Trophoblast cell (in vitro differentiated cells and primary cell): ENCODE data around the gene OR51F2.

Source experiments
- DNase-seq, 2 donors: peaks; one replicate each; pipeline ENCODE4 v3.0.0-alpha.2; 2016
- H2AFZ ChIP-seq: 2 replicates; pipeline ENCODE4 v1.6.1; 2013; ENCODE audit warnings: low read length, moderate library complexity, mild to moderate bottlenecking; ENCODE audit not compliant: insufficient read depth, poor library complexity
- H2AK5ac ChIP-seq: 2 replicates; pipeline ENCODE4 v1.6.1; 2013; ENCODE audit warnings: mild to moderate bottlenecking, low read length
- H2BK120ac ChIP-seq: 2 replicates; pipeline ENCODE4 v1.6.1; 2013; ENCODE audit warnings: low read length, mild to moderate bottlenecking, moderate library complexity; ENCODE audit not compliant: insufficient read depth, poor library complexity
- H2BK12ac ChIP-seq: 2 replicates; pipeline ENCODE4 v1.6.1; 2013; ENCODE audit warnings: mild to moderate bottlenecking, low read length, moderate library complexity
- H2BK5ac ChIP-seq: 2 replicates; pipeline ENCODE4 v1.6.1; 2013; ENCODE audit warnings: low read length, low read depth, moderate library complexity, mild to moderate bottlenecking; ENCODE audit not compliant: poor library complexity
- H3K14ac ChIP-seq: 2 replicates; pipeline ENCODE4 v1.6.1; 2013; ENCODE audit warnings: mild to moderate bottlenecking, low read length
- H3K18ac ChIP-seq: 2 replicates; pipeline ENCODE4 v1.6.1; 2013; ENCODE audit warnings: mild to moderate bottlenecking, low read length
- H3K23ac ChIP-seq: 2 replicates; pipeline ENCODE4 v1.6.1; 2013; ENCODE audit warnings: low read length
- H3K27ac ChIP-seq: 2 replicates; pipeline ENCODE4 v1.5.1; 2013; ENCODE audit warnings: low read depth, mild to moderate bottlenecking, inconsistent platforms, low read length, moderate library complexity
- H3K27me3 ChIP-seq: 2 replicates; pipeline ENCODE4 v1.6.1; 2013; ENCODE audit warnings: inconsistent platforms, mild to moderate bottlenecking, low read length, moderate library complexity; ENCODE audit not compliant: insufficient read depth
- H3K36me3 ChIP-seq, 2 experiments: 1 replicate in 1 of 2; 2 replicates in 1 of 2; pipeline ENCODE4 v1.6.1; 2013; ENCODE audit warnings: low read length in 2 of 2, mild to moderate bottlenecking in 2 of 2, moderate library complexity in 1 of 2; ENCODE audit not compliant: insufficient read depth in 2 of 2, control insufficient read depth in 1 of 2
- H3K4ac ChIP-seq: 2 replicates; pipeline ENCODE4 v1.6.1; 2013; ENCODE audit warnings: low read depth, mild to moderate bottlenecking, low read length, moderate library complexity
- H3K4me1 ChIP-seq, 2 experiments: 1 replicate in 1 of 2; 2 replicates in 1 of 2; pipeline ENCODE4 v1.6.1; 2013; ENCODE audit warnings: low read length in 2 of 2, mild to moderate bottlenecking in 2 of 2, moderate library complexity in 1 of 2; ENCODE audit not compliant: insufficient read depth in 2 of 2, control insufficient read depth in 1 of 2
- H3K4me2 ChIP-seq: 2 replicates; pipeline ENCODE4 v1.6.1; 2013; ENCODE audit warnings: inconsistent platforms, mild to moderate bottlenecking, low read length, moderate library complexity
- H3K4me3 ChIP-seq: 2 replicates; pipeline ENCODE4 v1.5.1; 2013; ENCODE audit warnings: mild to moderate bottlenecking, low read depth, low read length, inconsistent platforms
- H3K79me1 ChIP-seq: one replicate; pipeline ENCODE4 v1.6.1; 2013; ENCODE audit warnings: low read length
- H3K79me2 ChIP-seq: 2 replicates; pipeline ENCODE4 v1.6.1; 2013; ENCODE audit warnings: low read length, mild to moderate bottlenecking; ENCODE audit not compliant: control insufficient read depth, insufficient read depth, poor library complexity
- H3K9ac ChIP-seq: 2 replicates; pipeline ENCODE4 v1.6.1; 2013; ENCODE audit warnings: mild to moderate bottlenecking, low read length
- H3K9me3 ChIP-seq: 2 replicates; pipeline ENCODE4 v1.6.1; 2013; ENCODE audit warnings: low read depth, mild to moderate bottlenecking, control low read depth, inconsistent platforms, low read length; ENCODE audit not compliant: insufficient read depth
- H4K12ac ChIP-seq: 2 replicates; pipeline ENCODE4 v1.6.1; 2013; ENCODE audit warnings: low read depth, mild to moderate bottlenecking, low read length, moderate library complexity
- H4K8ac ChIP-seq: 2 replicates; pipeline ENCODE4 v1.6.1; 2013; ENCODE audit warnings: low read depth, mild to moderate bottlenecking, low read length, moderate library complexity
- H4K91ac ChIP-seq: one replicate; pipeline ENCODE4 v1.6.1; 2013; ENCODE audit warnings: low read depth, mild to moderate bottlenecking, low read length, moderate library complexity
- WGBS: extraction: QIAGEN DNeasy Blood & Tissue Kit; methylation state at CpG from one replicate; pipeline ENCODE4 v1.1.7; 2013; ENCODE audit warnings: missing lambda C conversion rate; ENCODE audit not compliant: insufficient read length, insufficient coverage; ENCODE audit errors: extremely low coverage; 5-methylcytosine and 5-hydroxymethylcytosine counted together

Gene OR51F2

DNA sequence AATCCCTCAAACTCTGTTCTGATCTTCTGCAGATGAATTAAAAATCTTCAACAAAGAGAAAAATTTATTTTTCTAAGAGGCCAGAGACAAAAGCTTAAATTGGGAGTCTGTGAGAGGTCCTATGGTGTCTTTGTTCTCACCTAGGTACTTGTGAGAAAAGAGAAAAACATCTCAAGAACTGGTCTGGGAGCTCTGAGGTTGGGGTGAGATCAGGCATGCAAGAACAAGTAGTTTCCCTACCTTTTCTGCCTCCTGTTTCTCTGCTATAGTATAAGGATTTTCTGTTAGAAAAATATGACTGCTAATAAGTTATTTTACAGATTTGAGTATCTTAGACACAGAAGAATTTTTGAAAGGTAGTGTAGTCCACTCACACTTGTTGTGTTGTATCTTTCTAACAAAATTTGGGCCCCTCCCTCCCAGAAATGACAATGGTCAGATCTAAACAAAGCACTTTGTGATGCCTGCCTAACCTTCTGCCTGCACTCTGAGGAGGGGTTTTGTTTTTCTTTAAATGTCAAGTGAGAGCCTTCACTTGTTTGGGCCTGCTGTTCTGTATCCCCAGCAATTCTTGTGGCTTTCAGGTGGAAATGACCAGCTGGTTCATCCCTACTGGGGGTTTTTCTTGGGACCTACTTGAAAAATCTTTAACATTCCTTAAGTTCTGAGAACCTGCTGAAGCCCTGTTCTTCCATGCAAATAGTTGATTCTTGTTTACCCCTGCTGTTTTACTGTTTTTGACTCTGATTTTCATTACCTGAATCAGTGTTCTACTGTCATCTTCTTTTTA, 41.5 kb downstream of the OR51F2 start:
- Histone ChIP-seq H3K9me3 (no peaks in the 10 kb centered on the region), H3K4me2 (no peak overlapping the region), H3K27me3 (no peaks in the 10 kb centered on the region), H4K12ac (no peak overlapping the region), H3K23ac (no peak overlapping the region), H3K4ac (no peak overlapping the region), H3K27ac (no peak overlapping the region), H3K14ac (no peak overlapping the region), H3K4me1 (no peaks in the 10 kb centered on the region), H3K79me1 (no peaks in the 10 kb centered on the region), H2BK12ac (no peak overlapping the region), H3K36me3 (no peaks in the 10 kb centered on the region), H2AK5ac (no peak overlapping the region), H3K18ac (no peak overlapping the region), H3K9ac (no peak overlapping the region), H4K8ac (no peak overlapping the region), H3K79me2 (no peaks in the 10 kb centered on the region), H2AFZ (no peak overlapping the region), H2BK5ac (no peak overlapping the region), H4K91ac (no peak overlapping the region), H2BK120ac (no peak overlapping the region), H3K4me3 (no peak overlapping the region)
- no peak for DNase-seq

- Histone ChIP-seq H3K23ac (no peak overlapping the region), H3K14ac (no peak overlapping the region), H3K79me2 (no peaks in the 10 kb centered on the region), H4K8ac (no peak overlapping the region), H2BK120ac (no peak overlapping the region), H3K18ac (no peak overlapping the region), H2BK12ac (no peak overlapping the region), H2AFZ (no peak overlapping the region), H3K36me3 (no peaks in the 10 kb centered on the region), H3K4me2 (no peak overlapping the region), H3K4me3 (no peak overlapping the region), H3K4ac (no peak overlapping the region), H3K9me3 (no peaks in the 10 kb centered on the region), H3K27me3 (no peaks in the 10 kb centered on the region), H3K9ac (no peak overlapping the region), H4K91ac (no peak overlapping the region), H4K12ac (no peak overlapping the region), H3K4me1 (no peaks in the 10 kb centered on the region), H3K79me1 (no peaks in the 10 kb centered on the region), H2AK5ac (no peak overlapping the region), H3K27ac (no peak overlapping the region), H2BK5ac (no peak overlapping the region)
- no CpG with 5 or more reads among the region's 4 CpGs for WGBS
- no peak for DNase-seq
These were observed 42.8 kb downstream of the OR51F2 start for GRCh38 chr11:4863876-4864275.

DNA sequence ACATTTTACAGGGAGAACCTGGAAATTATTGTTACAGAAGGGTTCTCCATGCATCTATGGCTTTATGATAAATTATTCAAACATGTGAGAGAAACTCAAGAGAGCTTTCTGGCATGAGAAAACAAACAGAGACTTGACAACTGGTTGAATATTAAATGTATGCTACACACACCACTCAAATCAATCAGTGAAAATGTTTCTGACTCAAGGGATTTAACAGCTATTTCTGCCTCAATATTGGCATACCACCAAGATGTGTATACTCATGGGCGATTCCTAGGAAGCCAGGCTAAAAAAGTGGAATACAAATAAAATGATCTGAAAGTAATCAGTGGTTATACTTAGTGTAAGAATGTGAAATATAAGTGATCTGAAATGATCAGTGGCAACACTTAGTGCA, 44.7 kb downstream of the OR51F2 start:
- Histone ChIP-seq H4K91ac (no peak overlapping the region), H3K4me3 (no peak overlapping the region), H3K79me2 (no peaks in the 10 kb centered on the region), H4K12ac (no peak overlapping the region), H3K79me1 (no peaks in the 10 kb centered on the region), H3K18ac (no peak overlapping the region), H3K9ac (no peak overlapping the region), H2AK5ac (no peak overlapping the region), H2AFZ (no peak overlapping the region), H3K14ac (no peak overlapping the region), H3K4me1 (no peaks in the 10 kb centered on the region), H2BK5ac (no peak overlapping the region), H3K36me3 (no peaks in the 10 kb centered on the region), H3K27ac (no peak overlapping the region), H4K8ac (no peak overlapping the region), H2BK120ac (no peak overlapping the region), H3K9me3 (no peaks in the 10 kb centered on the region), H3K23ac (no peak overlapping the region), H3K27me3 (no peaks in the 10 kb centered on the region), H3K4ac (no peak overlapping the region), H3K4me2 (no peak overlapping the region), H2BK12ac (no peak overlapping the region)
- no peak for DNase-seq
- WGBS, result no CpG with 5 or more reads among the region's 1 CpG
